GM18507 (cell line): ENCODE measurements around the gene TMEM132A.
A peak's percentile ranks its signal among the peaks of the same experiment; 100 is the strongest.

Experiments
- DNase-seq: peaks from one replicate; pipeline ENCODE4 v3.0.0; 2011; ENCODE audit warnings: low read depth; ENCODE audit not compliant: insufficient read length; ENCODE audit errors: extremely low spot score
- FAIRE-seq: peaks from 2 replicates; lab custom pipeline; 2011; peaks lifted over from hg19 to GRCh38; lab: Jason Lieb, UNC

Gene TMEM132A

GRCh38 chr11:60948250-60948649 is 24.0 kb downstream of the TMEM132A start:
- no peak for DNase-seq
- FAIRE-seq: no peak

GRCh38 chr11:60950024-60950423 is 25.8 kb downstream of the TMEM132A start:
- DNase-seq (no peak), FAIRE-seq (peak; percentile 61)

GRCh38 chr11:60950933-60951605 is 26.8 kb downstream of the TMEM132A start:
- FAIRE-seq: peak; percentile 21
- no peak for DNase-seq

GRCh38 chr11:60951606-60951903 is 27.3 kb downstream of the TMEM132A start:
- no peak for DNase-seq
- FAIRE-seq: peak; percentile 79

- FAIRE-seq: peak; percentile 95
- peak; percentile 65 for DNase-seq
These were observed 27.9 kb downstream of the TMEM132A start, which contains the start of gene SLC15A3 for GRCh38 chr11:60951904-60952741. Gene SLC15A3, minus strand, starts transcription at chr11:60952176. Its CDS starts 625 bp downstream, at chr11:60951551.

- DNase-seq (no peak), FAIRE-seq (no peak)
These were observed 28.5 kb downstream of the TMEM132A start for GRCh38 chr11:60952742-60953170.

- no peak for DNase-seq
- FAIRE-seq: peak; percentile 5
These were observed 29.5 kb downstream of the TMEM132A start for GRCh38 chr11:60953781-60954180.

GRCh38 chr11:60954421-60954820 is 30.2 kb downstream of the TMEM132A start:
- FAIRE-seq: no peak
- DNase-seq: no peak

- DNase-seq (no peak), FAIRE-seq (no peak)
These were observed 31.3 kb downstream of the TMEM132A start for GRCh38 chr11:60955571-60955970.

GRCh38 chr11:60957188-60957587 is 32.9 kb downstream of the TMEM132A start:
- no peak for DNase-seq
- no peak for FAIRE-seq

GRCh38 chr11:60959431-60959830 is 35.2 kb downstream of the TMEM132A start:
- DNase-seq: no peak
- FAIRE-seq: no peak

GRCh38 chr11:60960405-60960804 is 36.1 kb downstream of the TMEM132A start:
- FAIRE-seq (no peak), DNase-seq (no peak)

- FAIRE-seq (no peak), DNase-seq (no peak)
These were observed 40.5 kb downstream of the TMEM132A start for GRCh38 chr11:60964801-60965200.

- FAIRE-seq (no peak), DNase-seq (no peak)
These were observed 42.6 kb downstream of the TMEM132A start for GRCh38 chr11:60966890-60967289.

- no peak for DNase-seq
- no peak for FAIRE-seq
These were observed 44.0 kb downstream of the TMEM132A start for GRCh38 chr11:60968223-60968622.

- FAIRE-seq (peak; percentile 60), DNase-seq (peak; percentile 65)
These were observed 46.1 kb downstream of the TMEM132A start for GRCh38 chr11:60970369-60970774.

GRCh38 chr11:60970890-60971289 is 46.6 kb downstream of the TMEM132A start:
- FAIRE-seq: no peak
- no peak for DNase-seq

- no peak for FAIRE-seq
- no peak for DNase-seq
These were observed 47.3 kb downstream of the TMEM132A start, which contains the start of gene CD6 for GRCh38 chr11:60971520-60971919. Gene CD6, plus strand, starts transcription at chr11:60971680. Its CDS starts 186 bp downstream, at chr11:60971866.

- FAIRE-seq (no peak), DNase-seq (no peak)
These were observed 48.1 kb downstream of the TMEM132A start for GRCh38 chr11:60972182-60973030.

- no peak for FAIRE-seq
- DNase-seq: no peak
These were observed 49.4 kb downstream of the TMEM132A start for GRCh38 chr11:60973699-60974098.
